Ammon's horn (tissue), 1 donor: ENCODE results near the gene TNFSF9.
"Not testable (repeated sequence)": the region's sequence is repeated elsewhere in the genome, so short reads cannot be mapped to it uniquely, and the experiment has no call there.

Experiments used
- DNase-seq: peaks from one replicate; pipeline ENCODE4 v3.0.0-alpha.2; 2016; ENCODE audit warnings: low spot score

TNFSF9 gene

DNA sequence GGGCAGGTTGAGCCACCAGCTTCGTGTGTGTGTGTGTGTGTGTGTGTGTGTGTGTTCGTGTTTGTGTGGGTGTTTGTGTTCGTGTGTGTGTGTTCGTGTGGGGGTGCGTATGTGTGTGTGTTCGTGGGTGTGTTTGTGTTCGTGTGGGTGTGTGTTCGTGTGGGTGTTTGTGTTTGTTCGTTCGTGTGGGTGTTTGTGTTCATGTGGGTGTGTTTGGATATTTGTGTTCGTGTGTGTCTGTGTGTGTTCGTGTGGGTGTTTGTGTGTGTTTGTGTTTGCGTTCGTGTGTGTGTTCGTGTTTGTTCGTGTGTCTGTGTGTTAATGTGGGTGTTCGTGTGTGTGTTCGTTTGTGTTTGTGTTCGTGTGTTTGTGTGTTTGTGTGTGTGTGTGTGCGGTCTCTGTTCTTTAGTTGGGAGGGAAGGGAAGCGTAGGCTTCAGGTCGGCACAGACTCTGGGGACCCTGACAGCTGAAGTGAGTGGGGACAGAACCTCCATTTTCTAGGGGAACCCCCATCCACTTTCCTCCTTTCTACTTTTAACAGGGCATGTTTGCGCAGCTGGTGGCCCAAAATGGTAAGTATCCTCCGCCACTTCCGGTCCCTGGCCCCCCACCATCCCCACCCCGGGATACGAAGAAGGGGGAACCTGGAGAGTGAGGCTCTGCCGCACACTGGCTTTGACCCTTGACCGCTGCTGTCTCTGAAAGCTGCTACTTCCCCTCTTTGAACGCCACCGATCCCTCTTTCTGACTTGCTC is 1.6 kb downstream of the TNFSF9 start:
- no peak for DNase-seq

- no peak for DNase-seq
Observed at GRCh38 chr19:6533000-6533328, 2.1 kb downstream of the TNFSF9 start.

- DNase-seq = no peak
Observed at GRCh38 chr19:6533746-6534418, 3.1 kb downstream of the TNFSF9 start.

DNA sequence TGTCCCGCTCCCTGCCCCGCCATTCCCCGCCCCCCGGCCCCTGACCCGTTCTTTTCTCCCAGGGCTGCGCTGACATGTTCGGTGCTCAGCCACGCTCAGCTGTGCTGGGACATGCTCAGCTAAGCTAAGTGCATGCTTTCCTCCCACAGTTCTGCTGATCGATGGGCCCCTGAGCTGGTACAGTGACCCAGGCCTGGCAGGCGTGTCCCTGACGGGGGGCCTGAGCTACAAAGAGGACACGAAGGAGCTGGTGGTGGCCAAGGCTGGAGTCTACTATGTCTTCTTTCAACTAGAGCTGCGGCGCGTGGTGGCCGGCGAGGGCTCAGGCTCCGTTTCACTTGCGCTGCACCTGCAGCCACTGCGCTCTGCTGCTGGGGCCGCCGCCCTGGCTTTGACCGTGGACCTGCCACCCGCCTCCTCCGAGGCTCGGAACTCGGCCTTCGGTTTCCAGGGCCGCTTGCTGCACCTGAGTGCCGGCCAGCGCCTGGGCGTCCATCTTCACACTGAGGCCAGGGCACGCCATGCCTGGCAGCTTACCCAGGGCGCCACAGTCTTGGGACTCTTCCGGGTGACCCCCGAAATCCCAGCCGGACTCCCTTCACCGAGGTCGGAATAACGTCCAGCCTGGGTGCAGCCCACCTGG is 3.7 kb downstream of the TNFSF9 start:
- no peak for DNase-seq

- DNase-seq = no peak
Observed at GRCh38 chr19:6535558-6536137, 4.8 kb downstream of the TNFSF9 start.

DNA sequence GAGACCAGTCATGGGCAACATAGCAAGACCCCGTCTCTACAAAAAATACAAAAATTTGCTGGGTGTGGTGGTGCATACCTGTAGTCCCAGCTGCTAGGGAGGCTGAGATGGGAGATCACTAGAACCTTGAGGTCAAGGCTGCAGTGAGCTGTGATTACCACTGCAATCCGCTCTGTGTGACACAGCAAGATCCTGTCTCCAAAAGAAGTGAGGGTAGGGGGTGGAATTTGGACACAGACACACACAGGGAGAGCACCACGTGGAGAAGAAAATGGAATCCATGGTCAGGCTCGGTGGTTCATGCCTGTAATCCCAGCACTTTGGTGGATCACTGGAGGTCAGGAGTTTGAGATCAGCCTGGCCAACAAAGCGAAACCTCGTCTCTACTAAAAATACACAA is 8.7 kb downstream of the TNFSF9 start:
- DNase-seq = no peak

DNA sequence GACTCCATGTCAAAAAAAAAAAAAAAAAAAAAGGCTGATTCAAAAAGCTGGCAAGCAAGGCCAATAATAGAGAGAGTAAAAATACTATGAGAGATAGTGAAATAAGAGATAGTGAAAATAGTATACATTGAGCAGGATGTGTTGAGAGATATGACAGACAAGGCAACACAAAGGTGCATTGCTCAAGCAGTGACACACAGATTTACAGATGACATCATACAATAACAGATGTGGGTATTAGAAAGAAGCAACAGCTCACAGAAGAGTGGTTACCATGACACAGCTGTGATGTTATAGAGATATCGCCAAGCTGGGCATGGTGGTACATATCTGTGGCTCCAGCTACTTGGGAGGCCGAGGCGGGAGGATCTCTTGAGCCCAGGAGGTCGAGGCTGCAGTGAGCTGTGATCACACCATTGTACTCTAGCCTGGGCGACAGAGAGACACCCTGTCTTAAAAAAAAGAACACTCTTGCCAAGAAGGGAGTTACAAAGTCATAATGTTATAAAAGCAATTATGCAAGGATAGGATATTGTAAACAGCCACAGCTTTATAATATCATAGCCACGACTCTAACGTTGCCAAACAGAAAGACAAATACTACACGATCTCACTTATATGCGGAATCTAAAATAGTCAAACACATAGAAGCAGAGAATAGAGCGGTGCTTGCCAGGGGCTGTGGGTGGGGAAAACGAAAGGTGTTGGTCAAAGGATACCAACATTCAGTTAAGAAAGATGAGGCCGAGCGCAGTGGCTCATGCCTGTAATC is 10.3 kb downstream of the TNFSF9 start:
- no peak for DNase-seq

GRCh38 chr19:6543866-6544347 is 13.1 kb downstream of the TNFSF9 start:
- DNase-seq = no peak

DNA sequence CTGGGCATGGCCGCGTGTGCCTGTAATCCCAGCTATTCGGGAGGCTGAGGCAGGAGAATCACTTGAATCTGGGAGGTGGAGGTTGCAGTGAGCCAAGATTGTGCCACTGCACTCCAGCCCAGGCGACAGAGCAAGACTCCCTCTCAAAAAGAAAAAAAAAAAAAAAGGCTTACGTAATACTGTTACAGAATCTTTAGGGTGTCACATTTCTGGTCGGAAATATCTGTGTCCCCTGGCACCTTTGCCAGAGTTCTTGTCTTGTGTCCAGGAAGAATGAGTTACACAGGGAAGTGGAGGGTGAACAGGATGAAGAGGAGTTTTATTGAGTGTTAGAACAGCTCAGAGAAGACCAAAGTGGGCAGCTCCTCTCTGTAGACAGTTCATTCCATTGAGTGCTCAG is 19.9 kb downstream of the TNFSF9 start:
- not testable (repeated sequence) for DNase-seq

GRCh38 chr19:6551091-6551490 is 20.3 kb downstream of the TNFSF9 start:
- DNase-seq = no peak

DNA sequence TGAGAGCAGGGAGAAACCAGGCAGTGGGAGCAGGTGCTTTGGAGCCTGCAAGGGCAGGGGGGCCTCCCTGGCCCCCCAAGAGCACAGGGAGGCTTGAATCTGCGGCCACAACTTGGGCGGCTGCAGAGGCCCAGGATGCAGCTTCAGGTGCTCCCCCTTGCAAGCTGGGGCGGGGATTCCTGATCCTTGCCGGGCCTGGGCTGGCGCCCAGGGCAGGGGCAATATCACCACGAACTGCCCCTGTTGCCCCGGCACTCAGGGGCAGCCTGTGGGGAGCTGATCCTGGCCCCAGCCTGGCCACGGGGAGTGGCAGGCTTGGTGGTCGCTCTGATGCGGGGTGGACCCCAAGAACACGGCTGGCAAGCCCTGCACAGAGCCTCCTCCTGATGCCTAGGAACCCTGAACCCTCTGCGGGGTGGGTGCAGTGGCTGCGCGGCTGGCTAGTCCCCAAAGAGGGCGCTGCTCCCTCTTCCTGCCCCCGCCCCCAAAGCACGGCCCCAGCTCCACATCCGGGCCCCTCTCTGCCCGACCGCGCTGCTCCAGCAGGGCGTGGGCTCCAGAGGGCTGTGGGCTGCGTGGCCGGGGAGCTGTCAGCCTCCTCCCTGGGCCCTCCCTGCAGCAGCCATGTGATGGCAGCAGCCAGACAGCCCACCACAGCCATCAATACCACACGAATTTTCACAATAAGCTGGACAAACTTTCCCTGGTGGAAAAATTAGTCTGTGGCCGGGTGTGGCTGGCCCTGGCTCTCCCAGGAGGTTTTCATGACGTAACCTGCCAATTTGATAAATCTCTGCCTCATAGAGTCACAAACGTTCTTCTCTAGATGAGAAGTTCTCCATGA is 21.0 kb downstream of the TNFSF9 start:
- no peak for DNase-seq

- no peak for DNase-seq
Observed at GRCh38 chr19:6556043-6556449, 25.2 kb downstream of the TNFSF9 start.

DNA sequence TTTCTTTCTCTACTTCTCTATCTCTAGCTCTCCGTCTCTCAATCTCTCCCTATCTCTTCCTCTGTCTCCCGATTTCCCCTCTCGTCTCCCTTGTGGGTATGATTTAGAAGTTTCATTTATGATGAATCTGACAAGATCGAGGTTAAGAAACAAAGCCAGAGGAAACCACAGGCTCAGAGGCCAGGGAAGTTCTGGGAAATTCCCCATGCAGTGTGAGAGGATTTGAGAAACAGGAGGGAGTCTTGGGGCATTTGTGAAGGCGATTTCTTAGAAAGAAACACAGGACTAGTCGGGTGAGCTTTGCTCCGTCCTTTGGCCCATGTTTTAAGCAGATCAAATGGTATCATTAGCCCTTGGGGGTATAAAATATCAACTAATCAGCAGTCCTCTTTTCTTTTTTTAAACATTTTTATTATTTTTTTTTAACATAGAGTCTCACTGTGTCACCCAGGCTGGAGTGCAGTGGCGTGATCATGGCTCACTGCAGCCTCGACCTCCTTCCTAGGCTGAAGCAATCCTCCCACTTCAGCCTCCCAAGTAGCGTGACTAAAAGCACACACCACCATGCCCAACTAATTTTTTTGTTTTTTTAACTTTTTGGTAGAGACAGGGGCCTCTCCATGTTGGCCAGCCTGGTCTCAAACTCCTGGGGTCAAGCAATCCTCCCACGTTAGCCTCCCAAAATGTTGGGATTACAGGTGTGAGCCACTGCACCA is 25.8 kb downstream of the TNFSF9 start:
- no peak for DNase-seq

GRCh38 chr19:6562437-6562836 is 31.6 kb downstream of the TNFSF9 start:
- not testable (repeated sequence) for DNase-seq

DNA sequence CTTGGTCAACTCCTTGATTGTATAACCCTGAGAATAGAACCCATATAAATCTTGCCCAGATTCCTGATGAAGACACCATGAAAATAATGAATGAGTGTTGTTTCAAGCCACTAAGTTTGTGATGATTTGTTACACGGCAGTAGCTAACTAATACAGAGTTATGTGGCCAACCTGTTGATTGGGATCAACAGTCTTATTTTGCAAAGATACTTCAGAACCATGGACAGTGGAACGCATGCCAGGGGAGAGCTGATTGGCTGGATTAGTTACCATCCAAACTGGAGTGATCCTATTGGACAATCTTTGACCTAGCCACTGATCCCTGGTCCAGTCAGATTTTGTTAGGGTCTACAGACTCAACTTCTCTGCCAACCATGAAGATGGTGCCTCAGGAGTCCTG is 33.6 kb downstream of the TNFSF9 start:
- DNase-seq = no peak

DNA sequence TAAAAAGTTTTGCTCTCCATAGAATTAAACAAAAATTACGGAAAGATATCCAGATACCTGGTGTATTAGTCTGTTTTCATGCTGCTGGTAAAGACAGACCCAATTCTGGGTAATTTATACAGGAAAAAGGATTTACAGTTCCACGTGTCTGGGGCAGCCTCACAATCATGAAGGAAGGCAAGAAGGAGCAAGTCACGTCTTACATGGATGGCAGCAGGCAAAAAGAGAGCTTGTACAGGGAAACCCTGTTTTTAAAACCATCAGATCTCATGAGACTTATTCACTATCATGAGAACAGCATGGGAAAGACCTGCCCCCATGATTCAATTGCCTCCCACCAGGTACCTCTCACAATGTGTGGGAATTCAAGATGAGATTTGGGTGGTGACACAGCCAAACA is 35.9 kb downstream of the TNFSF9 start:
- not testable (repeated sequence) for DNase-seq

GRCh38 chr19:6568010-6568526 is 37.2 kb downstream of the TNFSF9 start:
- no peak for DNase-seq

GRCh38 chr19:6568816-6569215 is 38.0 kb downstream of the TNFSF9 start:
- no peak for DNase-seq

DNA sequence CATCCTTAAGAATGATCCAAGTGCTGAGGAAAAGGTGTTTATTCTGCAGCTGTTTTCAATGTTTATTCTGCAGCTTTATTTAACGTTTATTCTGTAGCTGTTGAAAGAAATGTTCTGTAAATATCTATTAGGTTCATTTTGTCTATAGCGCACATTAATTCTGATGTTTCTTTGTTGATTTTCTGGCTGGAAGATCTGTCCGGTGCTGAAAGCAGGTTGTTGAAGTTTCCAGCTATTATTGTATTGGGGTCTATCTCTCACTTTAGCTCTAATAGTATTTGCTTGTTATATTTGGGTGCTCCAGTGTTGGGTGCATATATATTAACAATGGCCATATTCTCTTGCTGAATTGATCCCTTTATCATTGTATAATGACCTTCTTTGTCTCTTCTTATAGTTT is 39.9 kb downstream of the TNFSF9 start:
- DNase-seq = no peak

DNA sequence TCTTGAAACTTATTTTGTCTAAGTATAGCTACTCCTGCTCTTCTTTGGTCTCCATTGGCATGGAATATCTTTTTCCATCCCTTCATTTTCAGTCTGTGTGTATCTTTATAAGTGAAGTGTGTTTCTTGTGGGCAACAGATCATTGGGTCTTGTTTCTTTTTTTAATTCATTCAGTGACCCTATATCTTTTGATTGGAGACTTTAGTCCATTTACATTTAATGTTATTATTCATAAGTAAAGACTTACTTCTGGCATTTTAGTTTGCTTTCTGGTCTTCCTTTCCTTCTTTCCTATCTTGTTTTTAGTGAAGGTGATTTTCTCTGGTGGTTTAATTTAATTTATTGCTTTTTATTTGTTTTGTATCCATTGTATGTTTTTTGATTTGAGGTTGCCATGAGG is 40.3 kb downstream of the TNFSF9 start:
- DNase-seq = no peak
